NCI-H526 treated with DMSO at 0.1 percent for 48 hours (cell line): Measurements from ENCODE around the gene KCND3.

Experiments
- DNase-seq: peaks from one replicate; lab custom pipeline; 2025; lab: John Stamatoyannopoulos, UW

The KCND3 gene

DNA sequence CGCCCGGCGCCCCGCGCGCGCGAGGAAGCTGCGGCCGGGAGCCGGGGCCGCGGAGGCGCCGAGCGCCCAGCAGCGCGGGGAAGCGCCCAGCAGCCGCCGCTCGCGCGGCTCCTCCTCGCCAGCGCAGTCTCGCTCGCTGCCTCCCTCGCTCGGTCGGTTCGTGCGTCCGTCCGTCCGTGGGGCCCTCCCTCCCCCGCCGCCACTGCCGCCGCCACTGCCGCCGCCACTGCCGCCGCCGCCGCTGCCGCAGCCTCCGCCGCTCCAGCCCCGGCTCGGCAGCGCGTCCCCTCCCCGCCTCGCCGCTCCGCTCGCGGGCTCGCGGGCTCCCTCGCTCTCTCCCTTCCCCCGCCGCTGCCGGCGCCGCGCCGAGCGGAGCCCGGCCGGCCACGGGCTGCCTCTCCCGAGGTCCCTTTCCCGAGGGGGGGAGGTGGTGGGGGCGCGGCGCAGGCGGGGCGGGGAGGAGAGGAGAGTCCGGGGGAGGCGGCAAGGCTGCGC lies at the start of gene KCND3:
TSS of gene KCND3 (minus strand) at position 138 of the 495 bp plus-strand sequence.
- DNase-seq: peak; percentile 23

- no peak for DNase-seq
Measured at GRCh38 chr1:112034277-112034676, 44.8 kb upstream of the KCND3 start.

DNA sequence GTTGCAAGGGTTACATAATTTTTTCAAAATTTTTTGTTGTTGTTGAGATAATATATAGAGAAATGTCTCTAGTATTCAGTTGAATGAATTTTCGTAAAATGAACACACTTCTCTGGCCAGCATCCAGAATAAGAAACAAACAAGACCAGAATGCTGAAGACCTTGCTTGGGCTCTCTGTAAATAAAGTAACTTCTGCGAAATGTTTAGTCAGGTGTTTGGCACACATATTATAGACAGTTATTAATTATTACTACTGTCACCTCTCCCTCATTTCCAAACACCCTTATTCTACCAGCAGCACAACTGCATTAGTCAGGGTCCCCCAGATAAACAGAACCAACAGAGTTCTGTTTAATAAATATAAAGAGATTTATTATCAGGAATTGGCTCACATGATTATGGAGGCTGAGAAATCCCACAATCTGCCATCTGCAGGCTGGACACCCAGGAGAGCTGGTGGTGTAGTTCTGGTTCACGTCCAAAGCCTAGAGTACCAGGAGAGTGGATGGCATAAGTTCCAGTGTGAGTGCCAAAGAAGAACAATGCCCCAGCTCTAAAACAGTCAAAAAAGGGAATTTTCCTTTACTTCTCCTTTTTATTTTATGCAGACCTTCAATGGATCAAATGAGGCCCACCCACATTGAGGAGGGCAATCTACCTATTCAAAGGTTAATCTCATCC lies 44.1 kb upstream of the KCND3 start:
- no peak for DNase-seq

DNA sequence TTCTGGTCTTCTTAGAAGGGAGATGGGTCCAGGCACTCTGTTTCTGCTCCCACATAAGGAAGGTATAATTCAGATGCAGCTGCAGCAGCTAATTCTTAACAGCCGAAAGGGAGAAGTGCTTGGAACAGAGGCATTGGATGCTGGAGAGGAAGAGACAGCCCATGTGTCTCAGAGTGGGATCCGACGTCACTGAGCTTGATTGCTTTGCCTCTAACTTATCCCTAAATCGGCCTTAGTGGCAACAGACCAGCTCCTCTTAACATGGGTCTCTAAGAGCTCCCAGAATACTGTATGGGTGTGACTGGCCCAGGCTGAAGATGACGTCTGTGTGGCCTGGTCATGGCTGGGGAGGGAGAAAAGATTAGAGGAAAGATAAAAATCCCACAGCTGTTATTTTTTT lies 40.7 kb upstream of the KCND3 start:
- no peak for DNase-seq

DNA sequence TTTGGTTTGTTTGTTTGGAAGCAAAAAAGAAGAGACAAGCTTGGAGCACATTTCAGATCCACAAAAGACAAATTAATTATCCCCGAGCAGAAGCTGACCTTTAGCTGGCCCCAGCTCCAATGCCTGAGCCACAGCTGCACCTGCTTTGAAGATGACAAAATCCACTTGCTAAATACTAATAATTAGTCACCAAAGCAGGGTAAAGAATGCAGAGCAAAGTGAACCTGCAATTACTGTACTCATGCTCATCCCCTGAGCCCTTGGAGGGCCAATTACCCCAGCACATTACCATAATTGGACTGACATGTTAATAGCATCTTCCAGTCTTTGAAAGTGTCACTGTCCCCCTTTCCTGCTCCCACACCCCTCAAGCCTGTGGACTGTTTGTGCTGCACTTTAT lies 38.2 kb upstream of the KCND3 start:
- DNase-seq: no peak

DNA sequence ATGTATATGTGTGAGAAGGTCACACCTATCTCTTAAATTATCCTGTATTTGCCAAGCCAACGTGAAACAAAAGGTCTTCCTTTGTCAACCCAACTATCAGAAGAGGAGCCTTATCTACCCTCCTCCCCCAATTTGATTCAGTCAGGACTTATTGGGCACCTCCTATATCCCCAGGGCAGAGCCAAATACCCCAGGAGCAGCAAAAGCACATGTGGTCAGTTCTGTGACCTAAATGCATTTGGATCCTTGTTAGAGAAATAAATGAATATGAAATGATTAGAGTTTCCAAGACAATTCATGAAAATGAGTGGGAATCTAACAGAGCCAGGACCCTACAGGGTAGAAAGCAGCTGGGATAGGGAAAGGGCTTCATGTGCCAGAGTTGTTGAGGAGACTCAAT lies 37.0 kb upstream of the KCND3 start:
- no peak for DNase-seq

GRCh38 chr1:112026016-112026415 lies 36.5 kb upstream of the KCND3 start:
- DNase-seq: peak; percentile 65

DNA sequence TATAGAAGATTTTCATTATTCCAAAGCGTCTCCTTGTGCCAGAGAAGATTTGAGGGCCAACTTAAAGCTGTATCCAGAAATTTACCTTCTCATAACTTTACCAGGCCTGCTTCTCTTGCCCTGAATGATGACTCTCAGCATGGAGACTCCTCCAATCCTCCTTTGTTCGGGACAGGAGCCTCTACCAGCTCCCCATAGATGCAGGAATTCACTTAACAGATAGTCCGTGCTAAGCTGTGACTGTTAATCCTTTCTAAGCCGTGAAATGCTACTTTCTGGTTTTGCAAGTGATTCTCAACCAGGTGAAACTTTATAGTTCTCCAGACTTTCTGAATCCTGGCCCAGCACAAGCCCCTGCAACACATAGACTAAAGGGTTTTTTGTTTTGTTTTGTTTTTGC lies 31.8 kb upstream of the KCND3 start:
- DNase-seq: no peak

DNA sequence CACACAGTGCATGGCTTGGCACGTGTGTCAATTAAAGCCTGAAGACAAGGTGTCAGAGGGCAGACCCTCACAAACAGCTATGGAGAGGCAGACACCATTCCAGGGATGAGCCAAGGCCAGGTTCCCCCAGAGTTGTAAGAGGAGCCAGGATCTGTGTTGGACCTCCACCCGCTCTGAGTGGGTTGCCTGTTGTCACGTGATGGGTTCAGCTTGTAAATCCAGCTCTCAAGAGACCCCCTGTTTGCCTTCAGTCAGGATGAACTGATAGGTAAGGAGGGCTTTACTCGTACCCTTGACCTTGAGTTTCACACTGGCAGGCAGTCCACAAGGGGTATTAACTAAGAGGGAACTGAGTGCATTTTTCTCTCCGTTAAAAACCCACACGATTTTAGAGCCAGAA lies 27.7 kb upstream of the KCND3 start:
- no peak for DNase-seq

GRCh38 chr1:112012823-112013222 lies 23.4 kb upstream of the KCND3 start:
- DNase-seq: no peak

GRCh38 chr1:112011202-112011601 lies 21.7 kb upstream of the KCND3 start:
- no peak for DNase-seq

DNA sequence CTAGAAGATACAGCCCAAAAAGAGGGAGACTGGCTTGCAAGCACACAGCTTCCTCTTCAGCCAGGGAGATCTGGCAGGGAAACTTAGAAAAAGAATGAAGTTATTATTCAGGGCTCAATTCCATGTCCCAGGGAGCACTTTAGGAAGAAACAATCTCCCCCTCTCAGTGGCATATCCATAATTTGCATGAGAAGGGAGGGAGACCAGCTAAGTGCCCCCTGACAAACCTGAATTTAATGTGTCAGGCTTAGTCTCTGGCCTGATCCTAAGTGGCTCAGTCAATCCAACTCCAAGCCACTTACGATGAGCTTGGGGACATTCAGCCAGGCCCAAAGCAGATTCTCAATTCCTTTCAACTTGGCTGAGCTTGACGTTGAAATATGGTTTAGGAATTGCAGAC lies 17.7 kb upstream of the KCND3 start:
- no peak for DNase-seq

DNA sequence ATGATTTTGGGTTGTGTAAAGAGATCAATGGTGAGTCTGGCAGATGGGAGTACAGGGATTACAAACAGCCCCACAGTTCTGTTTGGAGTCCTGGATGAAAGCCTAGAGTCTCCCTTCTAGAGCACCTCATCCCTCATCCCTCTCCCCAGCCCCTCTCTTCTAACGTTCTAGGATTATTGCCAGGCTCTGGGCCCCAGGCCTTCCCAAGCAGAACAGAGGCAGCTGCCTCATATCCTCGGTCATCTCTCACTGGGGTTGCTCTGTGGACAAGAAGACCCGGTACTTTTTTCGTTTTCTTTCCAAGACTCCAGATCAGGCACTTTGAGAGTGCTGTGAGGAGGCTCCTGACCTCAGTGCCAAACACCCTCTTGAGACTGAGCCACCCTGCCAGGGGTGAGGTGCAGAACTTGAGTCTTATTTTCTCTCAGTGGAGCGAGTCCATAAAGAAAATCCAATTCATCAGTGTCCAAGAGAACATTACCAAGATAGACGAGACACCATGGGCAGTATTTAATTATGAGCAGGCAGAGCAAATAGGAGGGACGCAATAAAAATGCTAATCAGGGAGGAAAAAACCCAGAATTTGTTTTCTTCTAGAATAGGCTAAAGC lies 17.1 kb upstream of the KCND3 start:
- DNase-seq: no peak

DNA sequence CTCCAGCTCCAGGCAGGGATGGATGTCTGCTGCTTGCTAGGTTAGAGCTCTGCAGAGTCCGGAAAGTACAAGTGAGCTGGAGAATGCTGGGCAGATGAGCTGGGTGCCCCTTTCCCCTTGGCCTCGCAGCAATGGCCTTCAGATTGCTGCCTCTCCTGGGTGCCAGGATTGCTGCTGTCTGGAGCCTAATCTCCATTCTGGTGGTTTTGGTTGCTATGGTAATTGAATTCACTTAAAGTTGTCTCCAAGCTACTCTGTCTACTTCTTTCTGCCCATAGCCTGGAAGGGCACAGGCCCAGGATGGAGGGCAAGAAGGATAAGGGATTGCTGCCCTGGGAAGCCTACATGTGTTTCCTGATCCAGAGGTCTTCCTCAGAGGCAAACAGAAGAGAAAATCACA lies 14.6 kb upstream of the KCND3 start:
- DNase-seq: no peak

DNA sequence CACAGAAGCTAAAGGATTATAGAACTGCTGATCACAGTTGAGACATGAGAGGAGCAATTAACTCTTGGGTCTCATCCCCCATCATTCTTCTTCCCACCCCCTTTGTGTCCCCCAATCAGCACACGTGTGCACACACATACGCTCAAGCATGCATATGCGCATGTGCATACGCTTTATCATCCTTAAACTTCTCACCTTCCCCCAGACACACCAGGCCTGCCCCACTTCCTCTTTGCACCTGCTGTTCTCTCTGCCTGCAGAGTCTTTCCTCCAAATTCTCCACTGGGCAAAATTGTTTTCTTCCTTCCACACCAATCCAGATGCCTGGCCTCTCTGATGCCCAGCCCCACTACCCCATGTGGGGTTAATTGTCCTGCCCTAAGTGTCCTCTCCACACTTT lies 13.0 kb upstream of the KCND3 start:
- no peak for DNase-seq

- DNase-seq: no peak
Measured at GRCh38 chr1:112001436-112001835, 12.0 kb upstream of the KCND3 start.

DNA sequence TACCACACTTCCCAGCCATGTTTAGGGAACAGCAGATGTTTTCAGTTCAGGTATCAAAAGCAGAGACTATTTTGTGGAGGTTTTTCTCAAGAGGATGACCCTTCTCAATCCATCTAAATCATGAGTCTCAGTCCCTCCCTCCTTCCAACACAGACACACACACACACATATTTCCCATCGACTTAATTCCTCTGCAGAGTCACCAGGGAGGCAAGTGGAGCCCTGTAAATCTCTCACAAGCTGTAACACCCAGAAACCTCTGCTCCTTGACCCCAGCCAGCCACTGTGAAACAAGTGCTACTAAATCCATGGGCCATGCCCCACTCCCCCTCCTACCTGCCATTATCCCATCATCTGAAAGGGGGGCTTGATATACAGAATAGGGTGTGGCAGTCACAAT lies 10.6 kb upstream of the KCND3 start:
- DNase-seq: no peak

DNA sequence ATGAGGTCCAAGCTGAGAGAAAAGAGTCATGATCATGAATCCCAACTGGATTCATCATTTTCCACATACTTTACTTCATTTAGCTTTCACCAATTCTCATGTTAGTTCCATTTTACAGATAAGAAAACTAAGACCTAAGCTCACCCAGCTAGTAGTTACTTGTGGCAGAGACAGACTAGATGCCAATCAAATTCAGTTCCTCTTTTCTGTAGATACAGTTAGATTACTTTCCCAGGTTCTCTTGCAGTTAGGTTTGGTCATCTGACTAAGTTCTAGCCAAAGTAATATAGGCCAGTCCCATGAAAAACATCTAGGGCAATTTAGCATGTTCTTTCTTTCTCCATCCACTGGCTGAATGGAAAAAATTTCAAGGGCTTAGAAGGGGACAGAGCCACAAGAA lies 8.9 kb upstream of the KCND3 start:
- DNase-seq: no peak

- no peak for DNase-seq
Measured at GRCh38 chr1:111992476-111992875, 3.0 kb upstream of the KCND3 start.

- DNase-seq: peak; percentile 94
Measured at GRCh38 chr1:111990878-111991718, 1.6 kb upstream of the KCND3 start.

DNA sequence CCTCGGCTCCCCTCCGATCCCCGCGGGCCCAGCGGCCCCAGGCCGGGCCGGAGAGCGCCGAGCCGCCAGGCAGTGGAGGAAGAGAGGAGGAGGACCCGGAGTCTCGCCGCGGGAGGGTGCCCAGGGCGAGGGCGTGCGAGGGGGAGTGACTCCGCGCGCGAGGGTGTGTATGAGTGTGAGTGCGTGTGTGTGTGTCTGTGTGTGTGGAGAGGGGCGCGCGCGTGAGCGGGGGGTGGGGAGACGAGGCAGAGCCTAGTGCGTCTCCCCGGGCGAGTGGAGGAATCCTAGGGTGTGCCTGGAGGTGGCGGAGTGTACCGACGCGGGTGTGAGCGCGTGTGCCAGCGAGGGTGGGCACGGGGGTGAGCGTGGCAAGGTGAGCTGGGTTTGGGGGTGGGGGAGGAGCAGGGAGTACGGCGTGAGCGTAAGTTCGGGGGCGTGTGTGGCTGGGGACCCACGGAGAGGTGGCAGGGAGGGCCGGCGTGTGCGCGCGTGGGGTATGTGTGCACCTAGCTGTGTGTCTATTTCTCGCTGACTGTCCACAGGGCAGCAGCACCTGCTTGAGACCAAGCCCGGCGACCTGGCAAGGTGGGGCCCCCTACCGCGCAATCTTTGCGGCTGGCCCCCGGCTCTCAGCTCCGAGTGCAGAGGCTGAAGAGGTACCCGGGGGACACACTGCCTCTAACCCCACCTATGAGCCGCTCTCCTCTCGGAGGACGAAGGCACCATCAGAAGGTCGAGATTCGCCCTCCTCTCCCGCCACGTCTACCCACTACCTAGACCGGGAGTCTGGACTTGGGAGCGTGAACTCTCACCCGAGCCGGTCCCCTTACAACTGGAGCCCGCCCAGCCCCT lies 784 bp upstream of the KCND3 start:
- no peak for DNase-seq
